Neural cell (in vitro differentiated cells): ENCODE measurements around the gene MOGAT3. TPM values are rescaled to one million over a fixed set of nuclear protein-coding genes. Genes with fewer than 3 reads are reported as not detected.

ENCODE experiments used
- H2AFZ ChIP-seq: fragments of 200-600, 300-800 bp; sonication (generic), shearing (Covaris generic); 2 replicates; pipeline ENCODE4 v1.6.0; 2014; ENCODE audit warnings: low read depth, mild to moderate bottlenecking, antibody characterized with exemption, low read length, moderate library complexity
- H3F3A ChIP-seq: fragments of 200-600 bp; shearing (Covaris generic); 2 replicates; pipeline ENCODE4 v1.6.1; 2016; ENCODE audit warnings: mild to moderate bottlenecking, moderate library complexity, mixed read lengths, antibody characterized with exemption, low read length; ENCODE audit not compliant: insufficient read depth, poor library complexity, severe bottlenecking
- H3K27ac ChIP-seq: fragments of 200-600, 300-800 bp; sonication (generic), shearing (Covaris generic); 2 replicates; pipeline ENCODE4 v1.5.1; 2014; ENCODE audit warnings: mild to moderate bottlenecking, low read length, moderate library complexity
- H3K27me3 ChIP-seq: fragments of 300-800, 200-600 bp; sonication (generic), shearing (Covaris generic); 2 replicates; pipeline ENCODE4 v1.6.0; 2014; ENCODE audit warnings: mild to moderate bottlenecking, low read depth, low read length, moderate library complexity; ENCODE audit not compliant: insufficient read depth
- H3K36me3 ChIP-seq: fragments of 300-800, 200-600 bp; sonication (generic), shearing (Covaris generic); 2 replicates; pipeline ENCODE4 v1.5.1; 2014; ENCODE audit warnings: mild to moderate bottlenecking, antibody characterized with exemption, low read length, moderate library complexity; ENCODE audit not compliant: insufficient read depth
- H3K4me2 ChIP-seq: fragments of 300-800, 200-600 bp; sonication (generic), shearing (Covaris generic); 2 replicates; pipeline ENCODE4 v1.6.0; 2014; ENCODE audit warnings: mild to moderate bottlenecking, low read length
- H3K4me3 ChIP-seq: fragments of 300-800, 200-600 bp; sonication (generic), shearing (Covaris generic); 2 replicates; pipeline ENCODE4 v1.5.1; 2014; ENCODE audit warnings: mild to moderate bottlenecking, low read length, moderate library complexity
- H3K79me2 ChIP-seq: fragments of 200-600 bp; shearing (Covaris generic); replicated peaks from 2 replicates; pipeline ENCODE4 v1.6.0; 2014; ENCODE audit warnings: mild to moderate bottlenecking, low read length, moderate library complexity; ENCODE audit not compliant: insufficient read depth
- H3K9ac ChIP-seq: fragments of 300-800, 200-600 bp; sonication (generic), shearing (Covaris generic); 2 replicates; pipeline ENCODE4 v1.6.1; 2016; ENCODE audit warnings: mild to moderate bottlenecking, low read length, mixed read lengths
- H3K9me2 ChIP-seq: fragments of 200-600 bp; shearing (Covaris generic); 2 replicates; pipeline ENCODE4 v1.6.1; 2016; ENCODE audit warnings: mild to moderate bottlenecking, low read length, mixed read lengths; ENCODE audit not compliant: insufficient read depth
- H3K9me3 ChIP-seq: fragments of 200-600, 300-800 bp; sonication (generic), shearing (Covaris generic); 2 replicates; pipeline ENCODE4 v1.6.1; 2016; ENCODE audit warnings: mild to moderate bottlenecking, mixed run types, low read length, moderate library complexity, mixed read lengths
- H4K20me1 ChIP-seq: fragments of 200-600 bp; shearing (Covaris generic); 2 replicates; pipeline ENCODE4 v1.6.1; 2016; ENCODE audit warnings: mild to moderate bottlenecking, mixed run types; ENCODE audit not compliant: insufficient read depth
- EP300 ChIP-seq: fragments of 450-650 bp; conservative IDR thresholded peaks from 2 replicates; pipeline ENCODE4 v1.6.1; 2014; ENCODE audit warnings: antibody characterized with exemption, mild to moderate bottlenecking, moderate library complexity; ENCODE audit not compliant: poor library complexity, severe bottlenecking
- EZH2 ChIP-seq: fragments of 200-600, 300-800 bp; shearing (Covaris generic), sonication (generic); IDR thresholded peaks from 2 replicates; pipeline ENCODE4 v1.6.1; 2014; ENCODE audit warnings: antibody characterized with exemption, low read length, borderline replicate concordance, mild to moderate bottlenecking; ENCODE audit not compliant: insufficient read depth, poor library complexity, severe bottlenecking
- MXI1 ChIP-seq: fragments of 450-650 bp; conservative IDR thresholded peaks from 2 replicates; pipeline ENCODE4 v1.6.1; 2014; ENCODE audit warnings: antibody characterized with exemption, mild to moderate bottlenecking; ENCODE audit not compliant: poor library complexity, severe bottlenecking
- POLR2AphosphoS5 ChIP-seq: IDR thresholded peaks from 2 replicates; pipeline ENCODE4 v1.6.1; 2012
- RAD21 ChIP-seq: fragments of 450-650 bp; conservative IDR thresholded peaks from 2 replicates; pipeline ENCODE4 v1.6.1; 2014; ENCODE audit warnings: antibody characterized with exemption, mild to moderate bottlenecking, moderate library complexity
- TAF1 ChIP-seq: IDR thresholded peaks from 2 replicates; pipeline ENCODE4 v1.6.1; 2012; ENCODE audit warnings: low read depth
- polyA plus RNA-seq: library from polyadenylated mRNA; depleted of rRNA; stranded (reverse); fragments of >200 nt; gene quantifications from 2 replicates; pipeline ENCODE4 v1.2.3, GENCODE V29; 2014
- TF ChIP-seq, protein P1 (sequence below): IDR thresholded peaks from 2 replicates; pipeline ENCODE4 v1.6.1; 2012; ENCODE audit warnings: borderline replicate concordance
- TF ChIP-seq, protein P2 (sequence below): fragments of 450-650 bp; IDR thresholded peaks from 2 replicates; pipeline ENCODE4 v1.5.1; 2014; ENCODE audit warnings: antibody characterized with exemption, mild to moderate bottlenecking, moderate library complexity; ENCODE audit not compliant: poor library complexity, severe bottlenecking

Gene MOGAT3
- polyA plus RNA-seq, 1 donor from 2014 or later = not detected

DNA sequence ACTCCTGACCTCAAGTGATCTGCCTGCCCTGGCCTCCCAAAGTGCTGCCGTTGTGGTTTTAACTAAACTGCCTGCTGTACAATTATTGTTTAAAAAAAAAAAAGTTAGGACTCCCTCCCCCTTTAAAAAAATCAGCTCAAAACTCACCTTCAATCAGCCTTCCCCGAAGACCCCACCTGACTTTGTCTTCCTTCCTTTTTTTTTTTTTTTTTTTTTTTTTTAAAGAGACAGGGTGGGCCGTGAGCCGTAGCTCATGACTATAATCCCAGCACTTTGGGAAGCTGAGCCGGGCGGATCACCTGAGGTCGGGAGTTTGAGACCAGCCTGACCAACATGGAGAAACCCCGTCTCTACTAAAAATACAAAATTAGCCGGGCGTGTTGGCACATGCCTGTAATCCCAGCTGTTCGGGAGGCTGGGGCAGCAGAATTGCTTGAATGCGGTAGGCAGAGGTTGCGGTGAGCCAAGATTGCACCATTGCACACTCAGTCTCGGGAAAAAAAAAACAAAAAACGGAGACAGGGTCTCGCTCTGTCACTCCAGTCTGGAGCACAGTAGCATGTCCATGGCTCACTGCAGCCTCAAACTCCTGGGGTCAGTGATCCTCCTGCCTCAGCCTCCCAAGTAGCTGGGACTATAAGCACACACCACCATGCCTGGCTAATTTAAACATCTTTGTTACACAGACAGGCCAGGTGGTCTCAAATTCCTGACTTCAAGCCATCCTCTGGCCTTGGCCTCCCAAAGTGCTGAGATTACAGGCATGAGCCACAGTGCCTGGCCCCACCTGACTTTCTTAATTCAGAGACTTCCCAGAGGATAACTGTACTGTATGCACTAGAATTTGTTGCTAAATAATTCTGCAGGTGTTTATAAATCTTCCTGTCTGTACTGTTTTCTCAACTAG, 40.9 kb upstream of the MOGAT3 start:
- Histone ChIP-seq H3K27ac (no peak overlapping the region), H4K20me1 (no peaks in the 10 kb centered on the region)

DNA sequence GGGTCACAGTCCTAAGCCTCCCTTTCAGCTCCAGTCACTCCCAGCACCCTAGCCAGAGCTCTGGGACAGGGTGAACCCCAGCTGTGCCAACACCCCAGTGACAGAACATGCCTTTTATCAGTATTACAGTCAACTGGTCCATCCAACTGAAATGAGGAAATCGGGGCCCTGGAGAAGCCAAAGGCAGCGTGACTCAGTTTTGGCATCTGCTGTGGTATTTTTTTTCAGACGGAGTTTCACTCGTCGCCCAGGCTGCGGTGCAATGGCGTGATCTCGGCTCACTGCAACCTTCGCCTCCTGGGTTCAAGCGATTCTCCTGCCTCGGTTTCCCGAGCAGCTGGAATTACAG, 40.2 kb upstream of the MOGAT3 start:
- H3K36me3 ChIP-seq = no peaks in the 10 kb centered on the region
- peaks cover 17% of the 10 kb centered on the region for H3K79me2 ChIP-seq
- no peak overlapping the region for H3K4me3 ChIP-seq
- no peaks in the 10 kb centered on the region for H3K9me2 ChIP-seq
- H2AFZ ChIP-seq = no peak overlapping the region
- no peak overlapping the region for H3K9ac ChIP-seq
- no peaks in the 10 kb centered on the region for H4K20me1 ChIP-seq
- H3K27ac ChIP-seq = no peak overlapping the region
- no peak overlapping the region for H3K4me2 ChIP-seq
- no peaks in the 10 kb centered on the region for H3F3A ChIP-seq
- no peaks in the 10 kb centered on the region for H3K27me3 ChIP-seq
- TF ChIP-seq EP300 (no peak), TAF1 (no peak), POLR2AphosphoS5 (no peak), MXI1 (no peak), EZH2 (no peak)
- TF ChIP-seq, protein P1, sequence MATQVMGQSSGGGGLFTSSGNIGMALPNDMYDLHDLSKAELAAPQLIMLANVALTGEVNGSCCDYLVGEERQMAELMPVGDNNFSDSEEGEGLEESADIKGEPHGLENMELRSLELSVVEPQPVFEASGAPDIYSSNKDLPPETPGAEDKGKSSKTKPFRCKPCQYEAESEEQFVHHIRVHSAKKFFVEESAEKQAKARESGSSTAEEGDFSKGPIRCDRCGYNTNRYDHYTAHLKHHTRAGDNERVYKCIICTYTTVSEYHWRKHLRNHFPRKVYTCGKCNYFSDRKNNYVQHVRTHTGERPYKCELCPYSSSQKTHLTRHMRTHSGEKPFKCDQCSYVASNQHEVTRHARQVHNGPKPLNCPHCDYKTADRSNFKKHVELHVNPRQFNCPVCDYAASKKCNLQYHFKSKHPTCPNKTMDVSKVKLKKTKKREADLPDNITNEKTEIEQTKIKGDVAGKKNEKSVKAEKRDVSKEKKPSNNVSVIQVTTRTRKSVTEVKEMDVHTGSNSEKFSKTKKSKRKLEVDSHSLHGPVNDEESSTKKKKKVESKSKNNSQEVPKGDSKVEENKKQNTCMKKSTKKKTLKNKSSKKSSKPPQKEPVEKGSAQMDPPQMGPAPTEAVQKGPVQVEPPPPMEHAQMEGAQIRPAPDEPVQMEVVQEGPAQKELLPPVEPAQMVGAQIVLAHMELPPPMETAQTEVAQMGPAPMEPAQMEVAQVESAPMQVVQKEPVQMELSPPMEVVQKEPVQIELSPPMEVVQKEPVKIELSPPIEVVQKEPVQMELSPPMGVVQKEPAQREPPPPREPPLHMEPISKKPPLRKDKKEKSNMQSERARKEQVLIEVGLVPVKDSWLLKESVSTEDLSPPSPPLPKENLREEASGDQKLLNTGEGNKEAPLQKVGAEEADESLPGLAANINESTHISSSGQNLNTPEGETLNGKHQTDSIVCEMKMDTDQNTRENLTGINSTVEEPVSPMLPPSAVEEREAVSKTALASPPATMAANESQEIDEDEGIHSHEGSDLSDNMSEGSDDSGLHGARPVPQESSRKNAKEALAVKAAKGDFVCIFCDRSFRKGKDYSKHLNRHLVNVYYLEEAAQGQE = no peak
- TF ChIP-seq, protein P2, sequence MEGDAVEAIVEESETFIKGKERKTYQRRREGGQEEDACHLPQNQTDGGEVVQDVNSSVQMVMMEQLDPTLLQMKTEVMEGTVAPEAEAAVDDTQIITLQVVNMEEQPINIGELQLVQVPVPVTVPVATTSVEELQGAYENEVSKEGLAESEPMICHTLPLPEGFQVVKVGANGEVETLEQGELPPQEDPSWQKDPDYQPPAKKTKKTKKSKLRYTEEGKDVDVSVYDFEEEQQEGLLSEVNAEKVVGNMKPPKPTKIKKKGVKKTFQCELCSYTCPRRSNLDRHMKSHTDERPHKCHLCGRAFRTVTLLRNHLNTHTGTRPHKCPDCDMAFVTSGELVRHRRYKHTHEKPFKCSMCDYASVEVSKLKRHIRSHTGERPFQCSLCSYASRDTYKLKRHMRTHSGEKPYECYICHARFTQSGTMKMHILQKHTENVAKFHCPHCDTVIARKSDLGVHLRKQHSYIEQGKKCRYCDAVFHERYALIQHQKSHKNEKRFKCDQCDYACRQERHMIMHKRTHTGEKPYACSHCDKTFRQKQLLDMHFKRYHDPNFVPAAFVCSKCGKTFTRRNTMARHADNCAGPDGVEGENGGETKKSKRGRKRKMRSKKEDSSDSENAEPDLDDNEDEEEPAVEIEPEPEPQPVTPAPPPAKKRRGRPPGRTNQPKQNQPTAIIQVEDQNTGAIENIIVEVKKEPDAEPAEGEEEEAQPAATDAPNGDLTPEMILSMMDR = no peak
- H3K9me3 ChIP-seq = no peaks in the 10 kb centered on the region

More for the DNA sequence above, 40.9 kb upstream of the MOGAT3 start:
- no peaks in the 10 kb centered on the region for H3K36me3 ChIP-seq
- H2AFZ ChIP-seq = no peak overlapping the region
- H3K9ac ChIP-seq = no peak overlapping the region
- H3K9me2 ChIP-seq = no peaks in the 10 kb centered on the region
- no peaks in the 10 kb centered on the region for H3F3A ChIP-seq
- no peak for TF ChIP-seq RAD21
- no peak for TF ChIP-seq EP300
- H3K4me2 ChIP-seq = no peak overlapping the region
- no peaks in the 10 kb centered on the region for H3K27me3 ChIP-seq
- no peaks in the 10 kb centered on the region for H3K9me3 ChIP-seq
- H3K79me2 ChIP-seq = peaks cover 17% of the 10 kb centered on the region
- no peak overlapping the region for H3K4me3 ChIP-seq
